T-helper 1 cell treated with Interleukin-12 subunit alpha and Interleukin-12 subunit beta and Interleukin-4 antibody, amounts not matched to agents 30 ng/mL and 1 ng/mL, for 36 hours (primary cell): ENCODE measurements around the gene GCLM. TPM values are rescaled to one million over a fixed set of nuclear protein-coding genes. Genes with fewer than 3 reads are reported as not detected.
"Not testable (repeated sequence)": the region's sequence is repeated elsewhere in the genome, so short reads cannot be mapped to it uniquely, and the experiment has no call there.

Source experiments
- intact Hi-C: fragments of 100-400 bp; cut with micrococcal nuclease; formaldehyde crosslinking; loops from one replicate; pipeline ENCODE4 v1.15.1; 2024
- total RNA-seq: library from RNA; stranded (reverse); gene quantifications from 2 replicates; pipeline ENCODE4 v1.2.3, GENCODE V29; 2022

Gene GCLM
- total RNA-seq, 1 donor from 2014 or later, result 32.0 TPM

GRCh38 chr1:93899543-93900207 is 9.6 kb downstream of the GCLM start:
- intact Hi-C loops, result loop anchor here (10.0 kb wide), 1 partner anchor 705 kb away; no protein-coding TSS in a partner anchor

DNA sequence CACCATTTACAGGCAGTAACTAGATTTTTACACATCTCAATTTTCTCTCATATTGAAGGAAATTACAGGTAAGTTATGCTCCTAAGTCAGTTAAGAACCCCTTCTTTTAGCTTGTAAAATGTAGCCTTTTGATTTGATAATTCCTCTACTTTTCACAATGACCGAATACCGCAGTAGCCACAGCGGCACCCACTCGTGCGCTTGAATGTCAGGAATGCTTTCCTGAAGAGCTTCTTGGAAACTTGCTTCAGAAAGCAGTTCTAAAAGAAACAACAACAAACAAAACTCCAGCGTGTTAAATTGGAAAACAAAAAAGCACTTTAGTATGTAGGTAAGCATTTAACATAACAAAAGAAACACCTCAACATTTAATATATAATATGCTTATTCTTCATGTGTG is 20.3 kb downstream of the GCLM start:
- intact Hi-C loops, result no loop called here

DNA sequence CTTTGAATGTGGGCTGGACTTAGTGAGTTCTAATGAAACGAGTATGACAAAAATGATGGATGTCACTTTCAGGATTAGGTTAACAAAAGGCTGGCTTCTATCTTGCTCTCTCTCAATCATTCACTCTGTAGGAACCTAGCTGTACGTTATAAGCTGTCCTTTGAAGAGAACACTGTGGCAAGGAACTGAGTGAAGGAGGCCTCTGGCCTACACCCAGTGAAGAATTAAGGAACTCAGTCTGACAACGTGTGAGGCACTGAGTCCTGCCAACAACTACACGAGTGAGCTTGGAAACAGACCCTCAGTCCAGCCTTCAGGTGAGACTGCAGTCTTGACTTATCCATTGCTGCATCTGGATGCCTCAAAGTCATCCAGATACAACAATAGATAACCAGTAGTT is 27.0 kb downstream of the GCLM start:
- intact Hi-C loops, result no loop called here

GRCh38 chr1:93880731-93881130 is 28.5 kb downstream of the GCLM start:
- intact Hi-C loops, result no loop called here

GRCh38 chr1:93878889-93879586 is 30.2 kb downstream of the GCLM start, which contains the start of gene DNTTIP2:
DNTTIP2 (minus strand) TSS chr1:93879206; CDS start chr1:93879148, 58 bp downstream.
- intact Hi-C loops, result loop anchor here (1.0 to 10.0 kb wide), 13 partner anchors 30 to 1355 kb away; partner anchors contain the start of genes ABCD3, ALG14, CCDC18 and GCLM

- intact Hi-C loops, result loop anchor here (10.0 kb wide), 2 partner anchors 794 to 1044 kb away; partner anchors contain the start of gene RPL5
Observed at GRCh38 chr1:93878501-93878888, 30.7 kb downstream of the GCLM start.

DNA sequence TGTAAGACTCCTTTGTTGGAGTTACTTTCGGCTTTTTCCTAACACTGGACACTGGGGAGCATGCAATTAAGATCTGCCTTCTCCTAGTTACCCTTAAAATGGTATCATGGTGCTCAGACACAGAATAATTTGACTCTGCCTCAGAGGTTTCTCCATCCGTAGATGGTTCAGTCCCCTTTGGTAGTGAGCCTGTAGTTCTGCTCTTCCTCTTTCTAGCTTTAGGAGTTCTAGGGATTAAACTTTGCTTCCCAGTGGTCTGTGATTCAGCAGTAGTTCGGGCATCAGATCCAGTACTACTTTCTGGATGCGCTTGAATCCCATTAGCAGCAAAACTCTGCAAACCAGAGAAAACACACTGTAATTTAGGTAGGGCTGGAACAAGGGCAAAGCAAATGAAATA is 31.7 kb downstream of the GCLM start:
- intact Hi-C loops, result loop anchor here (10.0 kb wide), 2 partner anchors 793 to 1043 kb away; partner anchors contain the start of gene RPL5

GRCh38 chr1:93876244-93876643 is 33.0 kb downstream of the GCLM start:
- intact Hi-C loops, result loop anchor here (10.0 kb wide), 2 partner anchors 791 to 1041 kb away; partner anchors contain the start of gene RPL5

GRCh38 chr1:93874025-93874651 is 35.1 kb downstream of the GCLM start:
- intact Hi-C loops, result loop anchor here (1.0 to 10.0 kb wide), 5 partner anchors 27 to 1039 kb away; partner anchors contain the start of gene RPL5

GRCh38 chr1:93871366-93871765 is 37.9 kb downstream of the GCLM start:
- intact Hi-C loops, result loop anchor here (10.0 kb wide), 2 partner anchors 787 to 1037 kb away; partner anchors contain the start of gene RPL5

DNA sequence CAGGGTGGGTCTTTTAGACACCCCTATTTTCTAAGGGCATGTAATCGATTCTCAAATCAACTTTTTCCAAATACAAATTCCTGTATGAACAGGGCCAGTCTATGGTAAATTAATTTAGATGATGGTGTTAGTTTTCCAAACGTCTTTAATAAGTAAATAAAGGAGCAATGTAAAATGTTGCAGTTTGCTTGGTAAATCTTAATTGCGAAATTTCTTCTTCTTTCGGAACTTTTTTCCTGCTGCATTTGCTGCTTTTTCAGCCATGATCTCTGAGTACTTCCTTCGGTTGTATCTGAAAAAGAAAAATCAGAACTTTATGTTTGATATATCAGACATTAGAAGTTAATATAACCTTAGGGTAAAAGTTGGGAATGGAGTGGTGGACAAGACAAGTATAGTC is 39.6 kb downstream of the GCLM start:
- intact Hi-C loops, result loop anchor here (10.0 kb wide), 2 partner anchors 785 to 1035 kb away; partner anchors contain the start of gene RPL5

- intact Hi-C loops, result not testable (repeated sequence)
Observed at GRCh38 chr1:93868492-93868891, 40.7 kb downstream of the GCLM start.

DNA sequence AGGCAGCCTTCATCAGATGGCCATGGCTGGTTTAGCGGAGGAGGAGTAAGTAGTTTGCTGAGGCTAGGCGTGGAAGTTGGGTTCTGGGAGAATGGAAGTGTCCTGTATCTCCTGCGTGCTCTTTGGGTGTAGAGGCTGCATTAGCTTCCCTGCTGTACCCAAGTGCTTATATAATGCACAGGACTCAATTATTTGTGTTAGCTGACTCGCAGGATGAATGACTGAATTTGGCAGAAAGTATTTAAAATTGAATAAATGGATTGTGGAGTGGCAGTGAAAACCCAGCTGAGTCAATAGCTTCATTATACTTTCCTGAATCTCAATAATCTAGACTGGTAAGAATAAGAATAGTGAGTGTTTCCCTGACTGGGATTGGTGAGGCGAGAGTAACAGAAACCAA is 44.0 kb downstream of the GCLM start:
- intact Hi-C loops, result no loop called here

DNA sequence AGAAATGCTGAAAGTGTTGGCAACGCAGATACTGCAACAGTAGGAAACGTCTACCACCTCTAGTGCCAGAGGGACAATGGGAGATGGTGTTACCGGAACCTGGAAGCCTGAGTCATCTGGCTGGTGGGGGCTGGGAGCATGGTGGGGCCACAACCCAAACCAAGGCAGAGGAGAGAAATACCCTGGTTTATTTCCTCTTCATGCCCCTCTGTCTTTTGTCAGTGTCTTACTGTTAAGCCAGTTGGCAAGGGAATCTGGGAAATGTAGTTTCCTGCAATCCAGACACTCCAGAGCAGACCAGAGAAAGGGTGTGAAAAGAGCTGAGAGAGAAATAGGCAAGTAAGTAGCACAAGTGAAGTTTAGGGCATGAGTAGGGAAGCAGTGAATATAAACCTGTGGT is 45.1 kb downstream of the GCLM start:
- intact Hi-C loops, result no loop called here

DNA sequence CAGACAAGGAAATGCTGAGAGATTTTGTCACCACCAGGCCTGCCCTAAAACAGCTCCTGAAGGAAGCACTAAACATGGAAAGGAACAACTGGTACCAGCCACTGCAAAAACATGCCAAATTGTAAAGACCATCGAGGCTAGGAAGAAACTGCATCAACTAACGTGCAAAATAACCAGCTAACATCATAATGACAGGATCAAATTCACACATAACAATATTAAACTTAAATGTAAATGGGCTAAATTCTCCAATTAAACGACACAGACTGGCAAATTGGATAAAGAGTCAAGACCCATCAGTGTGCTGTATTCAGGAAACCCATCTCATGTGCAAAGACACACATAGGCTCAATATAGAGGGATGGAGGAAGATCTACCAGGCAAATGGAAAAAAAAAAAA is 51.6 kb downstream of the GCLM start:
- intact Hi-C loops, result not testable (repeated sequence)

DNA sequence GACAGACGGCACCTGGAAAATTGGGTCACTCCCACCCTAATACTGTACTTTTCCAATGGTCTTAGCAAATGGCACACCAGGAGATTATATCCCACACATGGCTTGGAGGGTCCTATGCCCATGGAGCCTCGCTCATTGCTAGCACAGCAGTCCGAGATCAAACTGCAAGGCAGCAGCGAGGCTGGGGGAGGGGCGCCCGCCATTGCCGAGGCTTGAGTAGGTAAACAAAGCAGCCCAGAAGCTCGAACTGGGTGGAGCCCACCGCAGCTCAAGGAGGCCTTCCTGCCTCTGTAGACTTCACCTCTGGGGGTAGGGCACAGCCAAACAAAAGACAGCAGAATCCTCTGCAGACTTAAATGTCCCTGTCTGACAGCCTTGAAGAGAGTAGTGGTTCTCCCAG is 53.2 kb downstream of the GCLM start:
- intact Hi-C loops, result not testable (repeated sequence)

DNA sequence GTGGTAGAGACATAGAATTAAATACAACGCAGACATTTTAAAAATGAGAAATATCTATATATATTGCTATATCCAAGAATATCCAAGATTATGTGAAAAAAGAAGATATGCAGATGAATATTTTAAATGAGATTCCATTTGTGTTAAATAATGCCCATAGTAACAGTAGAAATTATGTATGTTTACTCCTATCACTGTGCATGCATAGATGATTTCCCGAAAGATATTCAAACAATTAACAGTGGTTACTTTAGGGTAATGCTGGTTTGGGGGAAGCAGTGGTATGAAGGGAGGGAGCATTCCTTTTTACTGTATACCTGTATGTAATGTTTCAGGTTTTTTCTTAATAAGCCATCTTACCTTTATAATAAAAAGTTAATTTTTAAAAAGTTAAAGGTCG is 55.3 kb downstream of the GCLM start:
- intact Hi-C loops, result no loop called here

- intact Hi-C loops, result no loop called here
Observed at GRCh38 chr1:93851878-93852277, 57.4 kb downstream of the GCLM start.

GRCh38 chr1:93851327-93851712 is 57.9 kb downstream of the GCLM start:
- intact Hi-C loops, result no loop called here

GRCh38 chr1:93850687-93851326 is 58.4 kb downstream of the GCLM start:
- intact Hi-C loops, result loop anchor here (1.0 kb wide), 1 partner anchor 413 kb away; no protein-coding TSS in a partner anchor

GRCh38 chr1:93848350-93848883 is 60.8 kb downstream of the GCLM start:
- intact Hi-C loops, result loop anchor here (5.0 to 10.0 kb wide), 6 partner anchors 169 to 1364 kb away; partner anchors contain the start of genes DIPK1A, GFI1 and RPL5
